Measurements from ENCODE around the gene MAPK10. TPM values are rescaled to one million over a fixed set of nuclear protein-coding genes. Genes with fewer than 3 reads are reported as not detected.
"Not testable (repeated sequence)": the region's sequence is repeated elsewhere in the genome, so short reads cannot be mapped to it uniquely, and the experiment has no call there.

Gene MAPK10
- polyA plus RNA-seq, 5 donors = 29.9 to 51.3 (median 30.9) TPM

DNA sequence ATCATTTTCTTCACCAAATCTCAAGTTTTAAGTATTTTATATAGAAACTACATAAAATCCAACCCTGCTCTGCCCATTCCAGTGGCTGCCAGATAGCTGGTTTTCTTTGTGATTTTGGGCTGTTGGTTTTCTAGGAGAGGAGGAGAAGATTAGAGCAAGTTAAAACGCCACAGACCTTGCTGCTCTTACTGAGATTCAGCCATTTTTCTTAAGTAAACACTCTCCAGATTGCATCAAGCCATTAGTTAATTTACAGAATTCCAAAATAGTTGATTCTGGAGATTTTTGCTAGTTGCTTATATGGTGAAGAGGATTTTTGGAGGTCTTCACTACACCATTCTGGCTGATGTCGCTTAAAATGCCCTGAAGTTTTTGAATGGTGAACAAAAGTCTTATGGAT is 366.2 kb downstream of the MAPK10 start:
- no peak for DNase-seq

DNA sequence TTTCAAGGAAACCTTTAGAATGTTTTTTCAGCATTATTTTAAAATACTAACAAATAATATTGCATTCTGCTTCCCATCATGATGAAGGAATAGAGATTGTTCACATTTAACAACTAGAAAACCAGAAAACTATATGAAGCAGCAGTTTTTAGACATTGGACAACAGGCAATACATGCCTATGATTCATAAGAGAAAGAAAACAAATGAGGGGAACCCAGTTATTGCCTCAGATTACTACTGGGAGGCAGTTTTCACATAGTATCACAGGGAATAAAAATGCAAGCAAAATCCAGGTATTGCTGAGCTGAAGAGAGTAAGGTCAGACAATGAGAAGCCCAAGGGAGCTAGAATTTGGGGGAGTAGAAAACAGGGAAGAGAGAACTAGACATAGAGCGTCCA is 373.6 kb downstream of the MAPK10 start:
- DNase-seq = no peak

DNA sequence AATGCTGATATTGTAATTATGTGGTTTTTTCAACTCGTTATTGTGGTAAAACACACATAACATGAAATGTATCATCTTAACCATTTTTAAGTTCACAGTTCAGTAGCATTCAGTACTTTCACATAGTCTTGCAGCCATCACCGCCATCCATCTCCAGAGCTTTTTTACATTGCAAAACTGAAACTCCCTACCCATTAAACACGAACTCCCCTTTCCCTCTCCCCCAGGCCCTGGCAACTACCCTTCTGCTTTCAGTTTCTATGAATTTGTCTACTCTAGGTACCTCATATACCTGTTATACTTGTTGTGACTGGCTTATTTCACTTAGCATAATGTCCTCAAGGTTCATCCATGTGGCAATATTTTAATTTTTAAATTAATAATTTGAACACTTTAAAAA is 380.6 kb downstream of the MAPK10 start:
- no peak for DNase-seq

DNA sequence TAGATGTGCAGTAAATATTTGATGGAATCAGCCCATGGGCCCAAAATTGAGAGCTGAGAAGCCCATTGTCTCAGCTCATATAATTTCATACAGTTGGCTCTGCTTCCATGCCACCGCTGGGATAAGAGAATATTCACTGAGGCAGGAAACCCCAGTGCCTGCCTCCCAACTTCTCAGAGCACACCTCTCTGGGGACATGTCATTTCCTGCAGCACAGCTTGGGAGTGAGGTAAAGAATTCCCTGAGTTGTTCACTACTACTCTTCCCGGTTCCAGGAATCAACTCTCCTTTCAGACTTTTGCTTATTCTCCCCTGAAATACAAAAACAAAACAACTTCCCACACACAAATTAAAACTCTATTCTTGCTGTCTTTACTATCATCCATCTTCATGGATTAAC is 389.3 kb downstream of the MAPK10 start:
- no peak for DNase-seq

DNA sequence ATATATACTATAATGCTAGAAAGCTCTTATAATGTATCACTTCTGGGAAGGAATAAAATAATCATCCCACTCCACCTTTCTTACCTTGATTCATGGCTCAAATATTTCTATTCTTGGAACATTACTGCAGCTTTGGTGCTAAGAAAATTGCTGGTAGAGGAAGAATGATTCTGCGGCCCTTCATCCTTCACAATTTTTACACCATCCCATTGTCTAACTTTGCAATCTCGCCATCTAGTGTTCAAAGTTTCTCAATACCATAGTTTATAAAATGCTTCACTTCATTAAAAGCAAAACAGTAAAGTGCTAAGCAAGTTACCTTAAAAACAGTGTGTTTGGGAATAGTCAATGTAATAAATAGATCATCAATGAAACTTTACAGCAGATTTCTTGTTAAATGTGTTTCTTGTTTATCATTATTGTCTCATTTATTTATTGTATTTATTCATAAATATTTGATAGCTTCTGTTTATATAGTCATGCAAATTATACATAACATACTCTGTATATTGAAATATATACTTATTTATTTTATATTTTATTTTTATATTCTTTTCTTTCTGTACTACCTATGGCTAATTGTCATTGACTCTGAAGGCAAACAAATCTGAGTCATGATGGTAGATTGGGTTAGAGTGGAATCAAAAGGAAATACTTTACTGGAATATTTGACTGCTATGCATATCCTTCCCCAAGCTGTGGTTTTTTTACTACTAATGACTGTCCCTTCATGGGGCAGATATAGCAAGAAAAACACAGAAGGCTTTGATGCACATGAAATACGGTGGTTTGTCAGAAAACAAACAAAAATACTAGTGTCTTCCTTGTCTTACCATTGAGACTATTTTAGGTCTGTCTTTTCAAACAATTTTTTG is 390.7 kb downstream of the MAPK10 start:
- peak; percentile 32 to 47 for DNase-seq

DNA sequence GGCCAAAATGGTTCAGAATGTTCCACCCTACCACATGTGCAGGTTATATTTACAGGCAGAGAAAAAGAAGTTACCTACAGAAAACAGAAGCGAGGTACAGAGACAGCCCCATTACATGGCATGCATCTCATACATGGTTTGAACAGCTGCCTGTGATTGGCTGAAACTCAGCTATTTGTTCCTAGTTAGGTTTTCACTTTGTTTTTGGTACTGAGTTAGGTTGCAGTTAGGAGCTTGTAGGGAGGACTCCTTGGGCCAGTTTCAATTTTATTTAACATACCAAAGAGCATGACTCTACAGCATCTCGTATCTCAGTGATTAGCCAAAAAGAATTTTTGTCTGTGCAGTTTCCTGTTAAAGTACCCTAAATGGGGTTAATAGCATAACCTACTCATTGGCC is 392.0 kb downstream of the MAPK10 start:
- no peak for DNase-seq

DNA sequence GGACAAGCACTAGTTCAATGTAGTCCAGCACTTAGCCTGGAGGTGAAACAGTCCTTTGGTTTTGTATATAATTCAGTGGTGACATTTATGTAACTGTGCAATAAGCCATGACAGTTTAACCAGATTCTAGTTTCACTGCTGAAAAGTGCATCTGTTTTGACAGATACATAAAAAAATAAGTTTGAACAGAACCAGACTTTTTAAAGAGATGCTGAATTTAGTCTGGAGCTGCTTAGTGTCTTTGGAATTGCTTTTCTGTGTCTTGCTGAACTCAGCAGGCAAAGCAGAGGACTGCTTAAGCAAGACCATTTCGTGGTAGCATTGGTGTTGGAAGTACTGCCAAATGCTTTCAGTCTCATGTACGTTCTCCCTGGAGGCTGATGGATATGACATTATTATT is 393.5 kb downstream of the MAPK10 start:
- DNase-seq = peak in 1 of 2 donors; percentile 2

DNA sequence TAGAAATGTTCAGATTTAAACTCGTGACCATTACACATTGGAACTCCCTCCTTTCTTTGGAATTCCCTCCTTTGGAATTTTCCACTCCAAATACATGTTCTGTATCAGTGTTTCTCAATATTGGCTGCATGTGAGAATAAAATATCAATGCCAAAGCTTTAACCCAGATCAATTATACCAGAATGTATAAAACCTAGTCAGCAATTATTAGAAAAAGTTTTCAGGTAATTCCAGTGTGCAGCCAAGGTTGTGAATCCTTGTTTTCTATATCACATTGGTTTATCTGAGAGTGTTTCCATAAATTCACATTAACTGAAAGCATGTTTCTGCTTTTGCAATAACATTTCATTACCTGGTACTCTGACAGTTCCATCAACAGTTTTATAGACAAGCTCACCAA is 394.3 kb downstream of the MAPK10 start:
- no peak for DNase-seq

DNA sequence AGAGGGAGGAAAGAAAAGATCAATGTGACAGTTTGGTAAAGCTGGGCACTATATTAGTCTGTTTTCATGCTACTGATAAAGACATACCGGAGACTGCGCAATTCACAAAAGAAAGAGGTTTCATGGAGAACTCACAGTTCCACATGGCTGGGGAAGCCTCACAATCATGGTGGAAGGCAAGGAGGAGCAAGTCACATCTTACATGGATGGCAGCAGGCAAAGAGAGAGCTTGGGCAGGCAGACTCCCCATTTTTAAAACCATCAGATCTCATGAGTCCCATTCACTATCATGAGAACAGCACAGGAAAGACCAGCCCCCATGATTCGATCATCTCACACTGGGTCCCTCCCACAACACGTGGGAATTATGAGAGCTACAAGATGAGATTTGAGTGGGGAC is 394.8 kb downstream of the MAPK10 start:
- DNase-seq = not testable (repeated sequence)

DNA sequence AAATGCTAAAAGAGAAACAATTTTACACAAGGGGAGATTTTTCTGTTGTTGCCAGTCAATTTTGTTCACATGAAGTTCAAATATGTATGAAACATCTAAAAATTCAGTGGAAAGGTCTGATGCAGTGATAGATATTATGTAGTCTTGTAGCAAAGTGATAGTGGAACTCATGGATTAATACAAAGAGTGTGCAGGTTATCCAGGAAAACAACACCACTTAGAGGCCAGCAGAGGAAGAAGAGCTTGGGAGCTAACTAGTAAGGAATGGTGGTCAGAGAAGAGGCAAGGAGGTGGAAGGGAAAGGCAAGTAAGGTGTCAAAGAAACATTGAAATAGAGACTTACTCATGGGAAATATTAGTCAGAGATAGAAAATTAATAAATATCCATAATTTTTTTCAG is 395.6 kb downstream of the MAPK10 start:
- no peak for DNase-seq

DNA sequence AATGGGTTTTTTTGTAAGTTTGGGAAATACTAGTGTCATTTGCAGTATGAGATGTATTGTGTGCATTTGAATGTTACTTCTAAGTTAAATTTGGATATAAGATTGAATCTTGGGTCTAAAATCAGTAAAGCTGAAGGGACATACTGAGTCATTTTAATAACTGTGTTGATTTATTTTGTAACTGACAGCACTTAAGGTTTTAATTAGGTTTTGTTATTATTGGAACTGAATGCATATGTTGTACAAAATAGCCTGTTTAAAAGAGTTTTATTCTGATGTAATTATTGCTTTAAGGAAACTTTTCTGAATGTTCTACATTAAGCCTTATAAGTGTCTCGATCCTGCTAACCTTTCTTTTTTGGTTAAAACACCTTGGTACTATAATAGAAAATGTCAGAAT is 396.6 kb downstream of the MAPK10 start:
- DNase-seq = no peak

DNA sequence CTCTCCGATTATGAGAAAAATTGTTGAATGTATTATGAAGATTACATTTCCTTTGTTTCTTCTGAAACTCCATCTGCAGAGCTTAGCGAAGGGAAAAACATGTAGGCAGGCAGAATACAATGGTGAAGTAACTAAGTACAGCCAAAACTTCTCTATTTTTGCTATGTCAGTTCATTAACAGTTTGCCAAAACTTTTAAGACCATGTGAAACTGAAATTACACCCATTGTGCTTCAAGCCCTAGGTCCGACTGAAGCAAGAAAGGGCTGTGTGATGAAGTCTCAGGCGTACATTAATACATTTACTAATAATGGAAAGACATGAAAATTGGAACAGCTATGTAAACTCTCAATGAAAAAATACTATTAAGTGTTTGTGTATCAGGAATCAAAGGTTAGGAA is 398.0 kb downstream of the MAPK10 start:
- no peak for DNase-seq

DNA sequence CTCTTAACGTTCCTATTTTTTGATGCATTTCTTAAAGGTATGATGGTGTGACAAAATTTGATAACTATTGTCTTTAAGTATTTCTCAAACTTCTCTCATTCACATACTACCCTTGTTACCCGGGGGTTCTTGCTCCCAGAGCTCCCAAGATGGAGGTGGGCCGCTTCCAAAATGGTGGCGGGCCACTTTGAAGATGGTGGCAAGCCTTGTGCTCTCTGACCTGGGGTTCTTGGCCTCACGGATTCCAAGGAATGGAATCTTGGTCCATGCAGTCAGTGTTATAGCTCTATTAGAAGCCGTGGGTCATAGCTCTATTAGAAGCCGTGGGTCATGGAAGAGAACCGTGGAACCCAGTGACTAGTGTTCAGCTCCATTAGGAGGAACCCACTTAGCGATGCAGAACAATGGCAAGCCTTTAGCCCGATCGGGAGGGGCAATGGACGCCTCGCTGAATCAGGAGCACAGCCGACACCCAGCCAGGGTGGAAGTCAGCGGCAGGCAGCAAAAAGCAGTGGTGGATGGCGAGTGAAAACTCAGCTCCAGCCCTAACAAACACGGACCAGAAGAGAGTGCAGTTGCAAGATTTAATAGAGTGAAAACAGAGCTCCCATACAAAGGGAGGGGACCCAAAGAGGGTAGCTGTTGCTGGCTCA is 403.4 kb downstream of the MAPK10 start:
- no peak for DNase-seq

DNA sequence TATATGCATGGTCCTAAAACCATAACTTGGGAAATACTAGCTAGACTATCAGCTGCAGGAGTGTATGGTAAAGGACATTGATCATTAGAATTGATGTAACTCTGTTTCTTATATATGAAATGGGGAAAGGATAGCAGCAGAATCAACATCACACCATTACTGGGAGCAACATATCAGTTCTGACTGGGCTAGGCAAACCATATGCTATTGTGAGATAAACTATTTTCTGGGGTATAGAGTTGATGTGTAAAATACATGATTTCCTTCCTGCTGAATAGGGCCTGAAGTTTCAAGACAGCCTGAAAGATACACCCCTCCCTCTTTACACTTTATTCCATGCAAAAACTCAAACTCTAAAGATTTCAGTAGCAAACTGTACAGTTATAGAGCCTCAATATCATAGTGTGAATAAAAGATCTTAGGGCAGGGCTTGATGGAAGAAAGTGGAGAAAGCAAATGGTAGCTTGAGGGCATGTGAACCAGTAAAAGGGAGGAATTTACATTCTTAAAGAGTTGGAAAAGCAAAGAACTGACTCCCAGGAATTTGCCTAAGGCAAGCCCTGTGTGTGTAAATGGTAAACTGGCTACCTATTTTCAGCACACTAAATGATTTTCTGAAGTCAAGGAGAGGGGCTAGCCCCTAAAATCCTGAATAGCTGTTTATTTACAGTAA is 404.1 kb downstream of the MAPK10 start:
- no peak for DNase-seq

DNA sequence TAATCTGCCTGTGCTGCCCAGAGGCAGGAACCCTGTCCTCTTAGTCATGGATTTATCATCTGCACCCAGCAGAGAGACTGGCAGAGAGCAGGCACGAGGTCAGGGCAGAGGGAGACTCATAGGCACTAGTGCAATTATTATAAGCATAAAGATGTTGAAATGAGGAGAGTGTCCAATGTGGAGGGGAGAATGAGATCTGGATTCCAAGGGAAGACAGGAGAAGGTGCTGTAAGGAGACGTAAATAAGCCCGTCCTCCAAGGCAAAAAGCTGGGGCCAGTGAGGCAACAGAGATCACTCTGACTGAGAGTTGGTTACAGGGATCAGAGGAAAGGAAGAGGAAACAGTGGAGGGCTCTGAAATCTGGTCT is 406.2 kb downstream of the MAPK10 start:
- no peak for DNase-seq

DNA sequence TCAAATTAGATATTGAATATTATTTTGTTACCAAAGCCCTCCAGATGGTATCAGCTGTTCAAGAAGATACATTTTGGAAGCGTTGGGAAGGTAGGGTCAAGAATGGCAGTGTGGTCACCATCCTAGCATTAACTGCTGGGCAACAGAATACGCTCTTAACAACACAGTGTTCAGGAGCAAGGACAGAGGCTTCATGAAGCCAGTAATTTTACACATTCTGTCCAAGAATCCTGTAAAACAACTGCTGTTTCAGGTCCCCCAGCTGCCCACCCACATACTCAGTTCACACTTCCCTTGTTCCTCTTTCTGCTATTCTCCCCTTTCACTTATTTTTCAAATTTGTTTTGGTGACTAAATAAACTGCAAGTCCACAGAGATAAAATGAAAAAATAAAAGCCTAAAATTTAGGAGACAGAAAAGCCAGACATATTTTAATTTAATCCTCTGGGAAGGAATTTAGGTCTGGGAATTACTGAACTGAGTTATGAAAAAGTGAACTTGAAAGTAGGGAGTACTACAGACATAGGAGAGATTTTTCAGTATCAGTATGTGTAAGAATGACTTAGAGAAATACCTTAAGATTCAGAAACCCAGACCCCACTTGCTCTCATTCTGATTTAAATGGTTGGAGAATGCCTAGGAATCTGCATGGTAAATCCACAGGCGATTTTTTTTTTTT is 406.7 kb downstream of the MAPK10 start:
- DNase-seq = no peak

DNA sequence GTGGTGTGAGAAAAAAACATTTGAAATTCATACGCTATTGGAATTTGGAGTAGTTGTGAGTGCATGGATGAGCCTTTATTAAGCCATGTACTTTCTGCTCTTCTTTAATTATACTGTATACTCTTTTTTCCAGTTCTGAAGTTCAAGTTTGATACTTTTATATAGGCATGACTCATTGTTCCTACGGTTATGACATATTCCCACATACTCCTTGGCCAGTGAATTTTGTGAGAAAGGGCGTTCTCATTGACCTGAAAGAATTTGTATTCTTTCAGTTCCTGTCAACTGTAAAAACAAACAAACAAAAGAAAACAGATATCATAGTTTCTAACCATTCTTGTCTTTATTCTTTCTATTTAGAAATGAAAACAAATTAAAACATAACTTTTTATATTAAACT is 407.3 kb downstream of the MAPK10 start:
- DNase-seq = no peak

DNA sequence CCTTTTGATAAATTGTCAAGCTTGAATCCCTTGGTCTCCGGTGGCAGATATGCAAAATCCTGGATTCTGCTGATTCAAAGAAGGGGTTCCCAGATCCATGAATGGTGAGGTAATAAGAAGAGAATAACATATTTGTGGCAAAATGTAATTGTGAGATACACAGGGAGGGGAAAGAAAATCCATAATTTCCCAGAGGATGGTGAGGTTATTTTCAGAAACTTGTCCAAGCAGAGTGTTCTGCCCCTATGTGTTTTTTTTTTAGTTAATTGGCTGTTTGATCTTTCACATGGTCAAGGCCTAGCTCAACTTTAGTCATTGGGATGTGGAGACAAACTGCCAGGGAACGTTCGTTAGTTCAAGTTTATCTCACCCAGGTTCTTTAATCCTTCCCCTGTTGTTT is 408.8 kb downstream of the MAPK10 start:
- no peak for DNase-seq

DNA sequence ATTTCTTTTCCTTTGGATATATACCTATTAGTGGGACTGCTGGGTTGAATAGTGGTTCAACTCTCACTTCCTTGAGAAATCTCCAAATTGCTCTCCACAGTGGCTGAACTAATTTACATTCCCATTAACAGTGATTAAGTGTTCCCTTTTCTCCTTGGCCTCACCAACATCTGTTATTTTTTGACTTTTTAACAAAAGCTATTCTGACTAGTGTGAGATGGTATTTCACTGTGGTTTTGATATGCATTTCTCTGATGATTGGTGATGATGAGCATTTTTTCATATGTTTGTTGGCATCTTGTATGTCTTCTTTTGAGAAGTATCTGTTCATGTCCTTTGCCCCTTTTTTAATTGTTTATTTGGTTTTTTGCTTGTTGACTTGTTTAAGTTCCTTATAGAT is 413.0 kb downstream of the MAPK10 start:
- no peak for DNase-seq

DNA sequence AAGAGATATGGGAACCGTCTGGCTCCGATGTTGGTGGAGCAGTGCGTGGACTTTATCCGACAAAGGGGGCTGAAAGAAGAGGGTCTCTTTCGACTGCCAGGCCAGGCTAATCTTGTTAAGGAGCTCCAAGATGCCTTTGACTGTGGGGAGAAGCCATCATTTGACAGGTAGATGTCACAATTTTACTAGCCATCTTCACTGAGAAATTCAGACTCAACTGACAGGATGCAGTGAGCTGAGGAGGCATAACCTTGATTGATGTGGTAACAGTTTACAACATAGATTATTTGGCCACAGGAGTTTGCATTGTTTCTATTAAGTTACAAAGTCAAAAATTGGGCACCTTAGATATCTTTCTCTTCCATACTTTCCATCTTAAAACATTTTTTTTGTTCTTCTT is 417.7 kb downstream of the MAPK10 start:
- DNase-seq = no peak

DNA sequence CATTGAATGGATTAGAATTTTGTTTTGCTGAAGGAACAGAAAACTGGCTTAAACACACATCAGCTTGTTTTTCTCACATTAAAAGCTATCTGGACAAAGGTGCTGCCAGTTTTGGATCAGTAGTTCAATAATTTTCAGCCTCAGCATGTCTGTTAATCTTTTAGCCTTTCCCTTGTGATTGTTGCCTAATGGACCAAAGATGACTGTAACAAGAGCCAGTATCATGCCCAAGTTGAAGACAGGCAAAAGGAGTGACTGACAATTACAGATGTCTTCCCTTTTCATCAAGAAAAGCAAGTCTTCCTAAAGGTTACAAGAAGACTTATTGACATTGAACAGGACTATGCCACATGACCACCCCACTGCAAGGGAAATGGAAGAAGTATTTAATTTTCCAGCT is 419.7 kb downstream of the MAPK10 start:
- DNase-seq = no peak
